ENCODE results near the gene AGGF1. TPM values are rescaled to one million over a fixed set of nuclear protein-coding genes. Genes with fewer than 3 reads are reported as not detected.
A peak's percentile ranks its signal among the peaks of the same experiment; 100 is the strongest.
"Not testable (repeated sequence)": the region's sequence is repeated elsewhere in the genome, so short reads cannot be mapped to it uniquely, and the experiment has no call there.

AGGF1 gene
- total and polyA plus RNA-seq, 4 donors = 20.9 to 29.3 (median 28.0) TPM

DNA sequence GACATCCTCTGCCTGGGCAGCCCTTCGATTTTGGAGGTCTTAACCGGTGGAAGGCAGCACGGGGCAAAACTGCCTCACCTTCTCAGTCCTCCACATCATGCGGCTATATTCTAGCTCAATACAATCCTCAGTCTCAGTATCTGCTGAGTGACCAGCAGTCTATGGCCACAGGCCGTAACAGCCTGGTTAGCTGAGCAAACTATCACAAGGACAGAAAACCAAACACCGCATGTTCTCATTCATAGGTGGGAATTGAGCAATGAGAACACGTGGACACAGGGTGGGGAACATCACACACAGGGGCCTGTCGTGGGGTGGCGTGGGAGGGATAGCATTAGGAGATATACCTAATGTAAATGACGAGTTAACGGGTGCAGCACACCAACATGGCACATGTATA, 50.3 kb downstream of the AGGF1 start:
- H3K4me3 ChIP-seq (ENCODE audit: low read depth, low read length); H3K27ac ChIP-seq (ENCODE audit: low read depth, low read length); H3K9me3 ChIP-seq (ENCODE audit: control insufficient read depth, insufficient read depth, low read length); DNase-seq (ENCODE audit: low read depth in 4 of 6, low spot score in 6 of 6); H3K4me1 ChIP-seq (ENCODE audit: control insufficient read depth, insufficient read depth, low read length); H3K27me3 ChIP-seq (ENCODE audit: control insufficient read depth, insufficient read depth, low read length): not testable (repeated sequence)
- WGBS (ENCODE audit: insufficient coverage) = 83% methylated on average over 5 of the region's 11 CpGs
- H3K36me3 ChIP-seq (ENCODE audit: control insufficient read depth, insufficient read depth, low read length) = peaks cover 18% of the 10 kb centered on the region

DNA sequence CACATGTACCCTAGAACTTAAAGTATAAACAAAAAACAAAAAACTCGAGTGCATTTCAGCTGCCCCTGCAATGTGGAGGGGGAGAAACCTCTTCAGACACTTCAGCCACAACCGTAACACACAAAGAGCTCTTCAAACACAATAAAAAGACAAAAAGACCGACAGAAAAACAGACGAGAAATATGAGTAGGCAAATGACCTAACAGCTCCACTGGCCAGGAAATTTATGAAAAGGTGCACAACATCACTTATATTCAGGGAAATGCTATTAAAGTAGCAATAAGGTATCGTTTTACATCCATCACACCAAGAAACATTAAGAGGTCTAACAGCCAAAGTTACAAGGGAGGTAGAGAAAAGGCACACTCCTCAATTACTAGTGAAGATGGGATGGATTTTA, 50.7 kb downstream of the AGGF1 start:
- no peaks in the 10 kb centered on the region for H3K27me3 ChIP-seq (ENCODE audit: control insufficient read depth, insufficient read depth, low read length)
- DNase-seq (ENCODE audit: low read depth in 4 of 6, low spot score in 6 of 6) = no peak
- H3K4me3 ChIP-seq (ENCODE audit: low read depth, low read length) = no peak overlapping the region
- no peak overlapping the region for H3K27ac ChIP-seq (ENCODE audit: low read depth, low read length)
- peaks cover 5% of the 10 kb centered on the region for H3K4me1 ChIP-seq (ENCODE audit: control insufficient read depth, insufficient read depth, low read length)
- H3K9me3 ChIP-seq (ENCODE audit: control insufficient read depth, insufficient read depth, low read length) = no peaks in the 10 kb centered on the region
- 80% methylated on average over 1 of the region's 5 CpGs for WGBS (ENCODE audit: insufficient coverage)
- peaks cover 18% of the 10 kb centered on the region for H3K36me3 ChIP-seq (ENCODE audit: control insufficient read depth, insufficient read depth, low read length)

DNA sequence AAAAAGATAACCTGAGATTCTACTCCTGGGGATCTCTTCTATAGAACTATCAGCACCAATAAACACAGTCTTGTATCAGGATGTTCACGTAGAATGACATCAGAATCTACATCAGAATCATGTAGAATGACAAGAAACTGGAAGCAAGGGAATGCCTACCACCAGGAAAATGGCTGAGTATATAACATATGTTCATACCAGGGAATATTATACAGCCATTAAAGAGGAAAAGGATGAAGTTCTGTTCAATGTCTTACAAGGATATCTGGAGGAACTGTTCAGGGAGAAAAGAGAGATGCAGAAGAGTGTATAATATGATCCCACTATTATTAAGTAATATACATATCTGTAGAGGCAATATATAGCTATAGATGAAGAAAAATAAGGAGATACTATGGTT, 52.1 kb downstream of the AGGF1 start:
- Histone ChIP-seq H3K4me1 (ENCODE audit: control insufficient read depth, insufficient read depth, low read length) (no peaks in the 10 kb centered on the region), H3K9me3 (ENCODE audit: control insufficient read depth, insufficient read depth, low read length) (no peaks in the 10 kb centered on the region), H3K4me3 (ENCODE audit: low read depth, low read length) (no peak overlapping the region), H3K27ac (ENCODE audit: low read depth, low read length) (no peak overlapping the region), H3K27me3 (ENCODE audit: control insufficient read depth, insufficient read depth, low read length) (no peaks in the 10 kb centered on the region), H3K36me3 (ENCODE audit: control insufficient read depth, insufficient read depth, low read length) (peaks cover 9% of the 10 kb centered on the region)
- no peak for DNase-seq (ENCODE audit: low read depth in 4 of 6, low spot score in 6 of 6)
- no CpG with 5 or more reads among the region's 1 CpG for WGBS (ENCODE audit: insufficient coverage)

DNA sequence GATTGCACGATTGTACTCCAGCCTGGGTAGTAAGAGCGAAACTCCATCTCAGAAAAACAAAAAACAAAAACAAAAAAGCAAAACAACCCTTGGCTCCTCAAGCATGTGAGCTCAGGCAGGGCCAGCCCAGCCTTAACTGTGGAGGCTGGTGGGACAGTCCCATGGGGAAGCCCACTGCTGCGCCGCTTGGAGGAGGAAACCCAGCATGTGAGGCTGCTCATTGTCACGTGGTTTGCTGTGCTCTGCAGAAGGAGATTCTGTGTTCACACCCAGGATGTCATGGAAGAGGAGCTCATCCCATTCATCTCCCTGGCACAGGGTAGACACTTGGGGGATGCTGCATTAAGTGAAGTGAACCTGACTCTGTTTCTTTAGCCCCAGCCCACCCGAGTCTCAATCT, 52.9 kb downstream of the AGGF1 start:
- Histone ChIP-seq H3K27me3 (ENCODE audit: control insufficient read depth, insufficient read depth, low read length) (no peaks in the 10 kb centered on the region), H3K27ac (ENCODE audit: low read depth, low read length) (no peak overlapping the region), H3K4me3 (ENCODE audit: low read depth, low read length) (no peak overlapping the region), H3K36me3 (ENCODE audit: control insufficient read depth, insufficient read depth, low read length) (peaks cover 9% of the 10 kb centered on the region), H3K4me1 (ENCODE audit: control insufficient read depth, insufficient read depth, low read length) (peaks cover 7% of the 10 kb centered on the region), H3K9me3 (ENCODE audit: control insufficient read depth, insufficient read depth, low read length) (no peaks in the 10 kb centered on the region)
- WGBS (ENCODE audit: insufficient coverage) = 90% methylated on average over 4 of the region's 6 CpGs
- DNase-seq (ENCODE audit: low read depth in 4 of 6, low spot score in 6 of 6) = no peak

DNA sequence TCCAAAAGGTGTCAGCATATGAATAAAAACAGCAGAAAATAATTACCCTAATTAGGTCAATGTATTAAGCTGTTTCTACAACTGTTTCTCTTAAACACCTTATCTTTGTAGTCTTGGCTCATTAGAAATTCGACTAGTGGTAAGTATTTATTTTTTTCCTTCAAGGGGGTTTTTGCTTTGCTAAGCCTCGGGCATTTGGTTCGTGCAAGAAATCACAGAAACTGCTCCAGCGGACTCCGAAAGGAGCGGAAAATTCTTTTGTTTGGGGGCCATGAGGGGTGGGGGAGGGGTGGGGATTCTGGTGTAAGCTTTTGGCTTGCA, 56.1 kb downstream of the AGGF1 start:
- WGBS (ENCODE audit: insufficient coverage) = 0% methylated on average over 5 of the region's 6 CpGs
- peak overlapping the region; percentile 82 for H3K4me3 ChIP-seq (ENCODE audit: low read depth, low read length)
- peaks cover 5% of the 10 kb centered on the region for H3K36me3 ChIP-seq (ENCODE audit: control insufficient read depth, insufficient read depth, low read length)
- no peaks in the 10 kb centered on the region for H3K9me3 ChIP-seq (ENCODE audit: control insufficient read depth, insufficient read depth, low read length)
- H3K4me1 ChIP-seq (ENCODE audit: control insufficient read depth, insufficient read depth, low read length) = peaks cover 8% of the 10 kb centered on the region
- H3K27me3 ChIP-seq (ENCODE audit: control insufficient read depth, insufficient read depth, low read length) = no peaks in the 10 kb centered on the region
- peak in 1 of 6 donors; percentile 95 for DNase-seq (ENCODE audit: low read depth in 4 of 6, low spot score in 6 of 6)
- H3K27ac ChIP-seq (ENCODE audit: low read depth, low read length) = peak overlapping the region; percentile 96

DNA sequence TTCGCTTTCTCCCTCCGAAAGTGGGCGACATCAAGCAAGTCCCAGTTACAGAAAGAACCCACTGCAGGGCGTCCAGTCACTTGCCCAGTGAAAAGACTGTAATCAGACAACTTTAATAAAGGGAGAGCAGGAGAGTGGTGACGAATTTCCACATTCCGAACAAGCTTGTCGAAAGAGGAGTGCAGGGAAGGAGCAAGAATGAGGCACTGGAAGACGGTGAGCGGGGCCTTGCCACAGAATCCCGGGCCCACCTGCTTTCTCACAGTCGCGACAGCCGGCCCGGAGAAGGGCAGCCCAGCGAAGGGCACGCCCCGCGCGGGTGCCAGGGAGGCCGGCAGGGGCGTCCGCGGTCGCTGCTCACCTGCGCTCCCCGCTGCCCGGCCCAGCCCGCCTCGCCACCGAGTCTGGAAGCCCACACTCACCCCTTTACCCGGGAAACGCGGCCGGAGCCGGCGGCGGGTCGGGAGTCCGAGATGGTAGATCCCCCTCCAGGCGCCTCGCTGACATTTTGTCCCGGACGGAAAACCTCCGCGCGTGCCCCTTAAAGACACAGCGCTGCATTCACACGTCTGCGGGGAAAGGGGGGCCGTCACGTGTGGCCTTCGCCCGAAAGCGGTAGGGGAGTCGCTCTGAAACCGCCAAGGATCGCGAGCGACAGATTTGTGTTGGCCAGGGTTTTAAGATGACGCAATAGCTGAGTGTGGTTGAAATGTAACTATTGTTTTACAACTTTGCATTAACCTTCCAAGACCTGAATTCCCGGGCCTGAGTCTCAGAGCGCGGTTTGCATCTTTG, 56.7 kb downstream of the AGGF1 start, which contains the start of gene ZBED3:
TSS of gene ZBED3 (minus strand) at position 597 of the 795 bp plus-strand sequence. CDS start 9,407 bp downstream, outside the sequence.
- Histone ChIP-seq H3K36me3 (ENCODE audit: control insufficient read depth, insufficient read depth, low read length) (peaks cover 5% of the 10 kb centered on the region), H3K27me3 (ENCODE audit: control insufficient read depth, insufficient read depth, low read length) (no peaks in the 10 kb centered on the region), H3K4me1 (ENCODE audit: control insufficient read depth, insufficient read depth, low read length) (peaks cover 8% of the 10 kb centered on the region), H3K27ac (ENCODE audit: low read depth, low read length) (peak within 1 kb of the TSS; percentile 96), H3K9me3 (ENCODE audit: control insufficient read depth, insufficient read depth, low read length) (no peaks in the 10 kb centered on the region), H3K4me3 (ENCODE audit: low read depth, low read length) (peak within 1 kb of the TSS; percentile 82)
- peak; percentile 73 to 98 (median 85) for DNase-seq (ENCODE audit: low read depth in 4 of 6, low spot score in 6 of 6)
- WGBS (ENCODE audit: insufficient coverage) = under 1% methylated on average over 55 of the region's 63 CpGs

DNA sequence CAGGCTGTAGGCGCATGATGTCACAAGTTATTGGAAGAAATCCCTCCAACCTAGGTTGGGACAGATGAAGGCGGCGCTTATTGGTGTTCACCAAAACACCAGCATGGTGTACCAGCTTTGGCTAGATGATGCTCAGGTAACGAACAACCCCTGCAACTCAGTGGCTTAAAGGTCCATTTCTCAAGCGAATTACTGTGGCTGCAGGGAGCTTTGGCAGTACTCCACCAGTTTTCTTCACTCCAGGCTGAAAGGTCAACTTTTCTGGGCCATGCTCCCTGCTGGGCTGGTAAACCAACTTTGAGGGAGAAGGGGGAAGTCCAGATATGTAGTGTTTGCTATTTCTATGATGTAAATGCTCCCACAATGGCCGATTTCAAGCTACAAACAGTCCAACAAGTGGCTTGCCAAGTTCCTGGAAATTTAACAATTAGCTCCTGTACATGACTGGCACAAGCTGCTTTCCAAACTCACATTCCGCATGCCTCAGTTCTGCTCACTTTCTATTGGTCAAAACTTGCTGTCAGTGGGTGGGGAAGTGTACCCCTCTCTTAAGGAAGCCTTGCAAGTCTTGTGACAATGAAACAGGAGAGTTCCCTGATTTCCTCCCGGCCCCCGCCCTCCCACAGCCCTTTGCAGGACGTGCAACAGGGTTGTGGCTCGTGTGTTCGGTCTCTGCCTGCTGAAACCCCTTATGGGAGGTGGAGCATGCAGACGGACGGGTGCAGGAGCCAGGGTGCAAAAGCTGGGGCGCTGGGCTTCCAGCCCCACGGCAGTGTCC, 57.5 kb downstream of the AGGF1 start:
- no peaks in the 10 kb centered on the region for H3K27me3 ChIP-seq (ENCODE audit: control insufficient read depth, insufficient read depth, low read length)
- H3K4me1 ChIP-seq (ENCODE audit: control insufficient read depth, insufficient read depth, low read length) = peaks cover 8% of the 10 kb centered on the region
- no peaks in the 10 kb centered on the region for H3K9me3 ChIP-seq (ENCODE audit: control insufficient read depth, insufficient read depth, low read length)
- peaks cover 5% of the 10 kb centered on the region for H3K36me3 ChIP-seq (ENCODE audit: control insufficient read depth, insufficient read depth, low read length)
- WGBS (ENCODE audit: insufficient coverage) = 29% methylated on average over 8 of the region's 16 CpGs
- peak overlapping the region; percentile 96 for H3K27ac ChIP-seq (ENCODE audit: low read depth, low read length)
- peak in 4 of 6 donors; percentile 31 to 81 (median 57) for DNase-seq (ENCODE audit: low read depth in 4 of 6, low spot score in 6 of 6)
- peak overlapping the region; percentile 82 for H3K4me3 ChIP-seq (ENCODE audit: low read depth, low read length)

DNA sequence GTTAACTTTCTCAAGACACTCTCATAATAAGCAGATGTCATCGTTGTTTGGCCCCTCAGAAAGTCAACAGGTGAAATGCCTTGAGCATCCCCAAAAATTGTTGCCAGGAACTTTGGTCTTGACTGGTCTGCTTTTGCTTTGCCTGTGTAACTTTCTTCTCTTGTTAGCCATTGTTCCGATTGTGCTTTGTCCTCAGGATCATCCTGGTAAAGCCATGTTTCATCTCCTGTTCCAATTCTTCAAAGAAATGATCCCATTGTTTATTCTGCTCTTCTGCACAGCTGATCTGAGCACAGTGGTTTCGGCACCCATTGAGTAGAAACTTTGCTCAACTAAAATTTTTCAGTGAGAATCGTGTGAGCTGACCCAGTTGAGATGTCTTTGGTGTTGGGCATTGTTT, 65.0 kb downstream of the AGGF1 start:
- Histone ChIP-seq H3K4me3 (ENCODE audit: low read depth, low read length) (no peak overlapping the region), H3K27me3 (ENCODE audit: control insufficient read depth, insufficient read depth, low read length) (no peaks in the 10 kb centered on the region), H3K36me3 (ENCODE audit: control insufficient read depth, insufficient read depth, low read length) (peaks cover 3% of the 10 kb centered on the region), H3K27ac (ENCODE audit: low read depth, low read length) (no peak overlapping the region), H3K4me1 (ENCODE audit: control insufficient read depth, insufficient read depth, low read length) (no peaks in the 10 kb centered on the region), H3K9me3 (ENCODE audit: control insufficient read depth, insufficient read depth, low read length) (no peaks in the 10 kb centered on the region)
- 100% methylated on average over 2 of the region's 4 CpGs for WGBS (ENCODE audit: insufficient coverage)
- DNase-seq (ENCODE audit: low read depth in 4 of 6, low spot score in 6 of 6) = no peak

DNA sequence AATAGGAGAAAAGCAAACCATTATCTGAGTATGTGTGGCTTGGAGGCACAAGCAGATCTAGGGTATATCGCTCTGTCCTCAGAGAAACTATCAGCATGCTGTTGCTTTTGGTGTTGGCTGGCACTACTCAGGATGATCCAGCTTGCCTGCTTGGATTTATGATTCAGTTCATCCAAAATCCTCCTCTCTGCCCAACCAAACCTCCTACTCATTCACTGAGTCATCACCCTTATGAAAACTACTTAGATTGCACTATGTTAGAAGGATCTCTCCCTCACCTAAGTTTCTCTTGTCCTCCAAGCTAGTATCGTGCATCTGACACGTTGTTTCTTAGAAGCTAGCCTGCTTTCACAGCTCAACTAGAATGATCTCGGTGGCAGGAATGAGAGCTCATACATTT, 71.1 kb downstream of the AGGF1 start:
- no peak overlapping the region for H3K27ac ChIP-seq (ENCODE audit: low read depth, low read length)
- 83% methylated on average over 1 of the region's 4 CpGs for WGBS (ENCODE audit: insufficient coverage)
- no peaks in the 10 kb centered on the region for H3K4me1 ChIP-seq (ENCODE audit: control insufficient read depth, insufficient read depth, low read length)
- DNase-seq (ENCODE audit: low read depth in 4 of 6, low spot score in 6 of 6) = no peak
- peaks cover 2% of the 10 kb centered on the region for H3K9me3 ChIP-seq (ENCODE audit: control insufficient read depth, insufficient read depth, low read length)
- no peak overlapping the region for H3K4me3 ChIP-seq (ENCODE audit: low read depth, low read length)
- H3K27me3 ChIP-seq (ENCODE audit: control insufficient read depth, insufficient read depth, low read length) = no peaks in the 10 kb centered on the region
- H3K36me3 ChIP-seq (ENCODE audit: control insufficient read depth, insufficient read depth, low read length) = peaks cover 7% of the 10 kb centered on the region

All from spinal cord (tissue), 10 donors.